HG03060 (cell line): ENCODE measurements around the gene PGP.
A peak's percentile ranks its signal among the peaks of the same experiment; 100 is the strongest.
"Not testable (repeated sequence)": the region's sequence is repeated elsewhere in the genome, so short reads cannot be mapped to it uniquely, and the experiment has no call there.

Experiments used
- ATAC-seq: cut with Tn5 transposase; IDR thresholded peaks from one replicate; pipeline ENCODE4 v1.9.1; 2021; ENCODE audit warnings: low read depth, moderate number of reproducible peaks; ENCODE audit not compliant: unreplicated experiment

Gene PGP, protein sequence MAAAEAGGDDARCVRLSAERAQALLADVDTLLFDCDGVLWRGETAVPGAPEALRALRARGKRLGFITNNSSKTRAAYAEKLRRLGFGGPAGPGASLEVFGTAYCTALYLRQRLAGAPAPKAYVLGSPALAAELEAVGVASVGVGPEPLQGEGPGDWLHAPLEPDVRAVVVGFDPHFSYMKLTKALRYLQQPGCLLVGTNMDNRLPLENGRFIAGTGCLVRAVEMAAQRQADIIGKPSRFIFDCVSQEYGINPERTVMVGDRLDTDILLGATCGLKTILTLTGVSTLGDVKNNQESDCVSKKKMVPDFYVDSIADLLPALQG

DNA sequence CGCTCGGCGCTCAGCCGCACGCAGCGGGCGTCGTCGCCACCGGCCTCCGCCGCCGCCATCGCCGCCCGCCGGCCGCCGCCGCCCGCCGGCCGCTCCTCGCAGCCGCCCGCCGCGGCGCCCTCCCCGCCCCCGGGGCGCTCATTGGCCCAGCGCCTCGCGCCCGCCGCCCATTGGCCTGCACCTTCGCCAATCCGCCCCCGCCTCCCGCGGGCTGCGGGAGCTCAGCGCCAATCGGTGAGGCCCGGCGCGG is at the start of gene PGP:
TSS of gene PGP (minus strand) at position 122 of the 250 bp plus-strand sequence. CDS start at position 59, 63 bp downstream.
- no peak for ATAC-seq

DNA sequence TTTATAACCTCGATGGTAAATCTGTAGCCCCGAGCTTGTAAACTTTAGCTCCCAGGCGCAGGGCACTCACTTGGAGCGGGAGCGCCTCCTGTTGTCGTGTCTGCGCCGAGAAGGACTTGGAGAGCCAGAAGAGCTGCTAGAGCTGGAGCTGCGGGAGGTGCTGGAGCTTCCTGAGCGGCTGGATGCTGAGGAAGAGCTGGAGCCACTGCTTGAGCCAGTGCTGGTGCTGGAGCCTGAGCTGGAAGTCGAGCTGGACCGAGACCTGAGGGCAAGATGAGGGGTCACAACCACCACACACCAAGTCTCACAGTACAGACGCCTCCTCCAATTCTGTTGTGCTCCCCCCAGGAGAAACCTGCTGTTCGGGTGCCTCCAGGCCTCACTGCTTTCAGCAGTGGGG is 48.4 kb upstream of the PGP start:
- ATAC-seq = not testable (repeated sequence)

DNA sequence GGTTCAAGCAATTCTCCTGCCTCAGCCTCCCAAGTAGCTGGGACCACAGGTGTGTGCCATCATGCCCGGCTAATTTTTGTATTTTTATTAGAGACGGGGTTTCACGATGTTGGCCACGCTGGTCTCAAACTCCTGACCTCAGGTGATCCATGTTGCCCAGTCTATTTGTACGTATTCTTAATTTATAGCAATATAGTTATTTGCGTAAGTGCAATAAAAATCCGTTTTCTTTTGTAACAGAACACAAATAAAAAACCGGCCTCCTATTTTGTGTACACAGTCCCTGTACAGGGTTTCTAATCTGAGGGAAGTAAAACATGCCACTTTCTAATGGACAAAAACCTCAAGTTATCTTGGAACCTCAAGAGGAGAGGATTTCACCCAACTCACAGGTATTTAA is 45.6 kb upstream of the PGP start:
- ATAC-seq = no peak

DNA sequence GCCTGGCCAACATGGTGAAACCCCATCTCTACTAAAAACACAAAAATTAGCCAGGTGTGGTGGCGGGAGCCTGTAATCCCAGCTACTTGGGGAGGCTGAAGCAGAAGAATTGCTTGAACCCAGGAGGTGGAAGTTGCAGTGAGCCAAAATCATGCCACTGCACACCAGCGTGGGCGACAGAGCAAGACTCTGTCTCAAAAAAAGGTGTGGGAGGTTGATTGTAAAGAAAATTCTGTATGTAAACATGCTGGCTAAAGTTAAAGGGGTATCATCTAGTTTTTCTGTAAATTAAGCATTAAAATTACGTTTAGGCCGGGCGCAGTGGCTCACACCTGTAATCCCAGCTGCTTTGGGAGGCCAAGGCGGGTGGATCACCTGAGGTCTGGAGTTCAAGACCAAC is 43.9 kb upstream of the PGP start:
- ATAC-seq = not testable (repeated sequence)

DNA sequence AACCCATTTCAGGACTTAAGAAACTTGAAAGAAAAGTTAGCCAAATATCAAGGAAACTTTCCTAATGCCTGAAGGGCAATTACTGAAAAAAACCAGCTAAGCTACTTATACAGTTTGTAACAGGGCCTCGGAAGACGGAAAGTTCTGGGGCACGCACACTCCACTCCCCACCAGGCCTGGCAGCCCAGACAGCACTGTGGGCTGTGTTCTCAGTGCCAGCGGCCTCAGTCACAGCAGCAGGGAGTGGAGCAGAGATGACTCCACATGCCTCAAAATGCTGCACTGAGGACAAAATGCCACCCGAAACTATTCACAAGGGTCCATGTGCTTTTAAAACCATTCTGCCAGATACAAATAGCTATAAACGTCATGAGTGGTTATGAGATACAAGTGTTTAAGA is 43.1 kb upstream of the PGP start:
- ATAC-seq = no peak

DNA sequence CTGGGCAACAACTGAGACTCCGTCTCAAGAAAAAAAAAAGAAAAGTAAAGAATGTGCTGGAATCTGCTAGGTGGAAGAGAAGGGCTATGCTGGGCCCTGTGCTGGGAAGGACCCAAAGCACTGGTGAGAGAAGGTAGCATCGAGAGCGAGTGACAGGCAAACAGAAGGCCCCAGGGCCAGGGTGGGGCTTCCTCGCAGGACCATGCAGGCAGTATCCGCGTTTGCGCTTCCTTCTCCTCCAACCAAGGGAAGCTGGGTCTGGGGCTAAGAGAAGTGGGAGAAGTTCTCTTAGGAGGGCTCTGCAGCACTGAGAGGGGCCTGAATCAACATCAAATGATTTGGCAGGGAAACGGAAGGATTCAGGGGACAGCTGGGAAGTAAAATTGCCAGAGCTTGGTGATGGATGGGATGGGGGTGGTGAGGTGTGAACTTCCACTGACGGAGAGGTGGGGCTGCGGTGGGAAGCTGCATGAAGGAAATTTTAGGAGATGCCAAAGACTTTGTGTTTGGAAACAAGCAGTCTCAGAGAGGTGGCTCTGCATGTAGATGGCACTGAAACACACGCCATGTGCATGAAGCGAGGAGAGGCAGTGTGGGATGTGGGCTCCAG is 42.0 kb upstream of the PGP start:
- ATAC-seq = no peak

DNA sequence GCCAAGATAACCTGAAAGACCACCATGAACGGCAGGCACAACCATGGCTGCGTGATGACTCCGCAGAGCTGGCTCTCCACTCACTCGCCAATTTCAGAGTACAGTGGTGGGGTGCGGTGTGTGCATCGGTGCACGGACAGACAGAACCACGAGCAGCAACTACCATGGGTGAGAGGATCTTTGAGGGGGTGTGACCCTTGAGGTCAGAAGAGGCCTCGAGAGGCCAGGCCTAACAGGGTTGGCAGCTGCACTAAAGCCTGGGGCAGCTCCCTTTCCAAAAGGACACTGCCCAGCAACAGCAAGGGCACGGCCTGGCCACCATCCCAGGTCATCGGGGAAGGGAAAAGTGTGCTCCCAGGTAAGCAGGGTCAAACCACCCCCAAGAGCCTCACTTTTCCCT is 38.7 kb upstream of the PGP start:
- no peak for ATAC-seq

DNA sequence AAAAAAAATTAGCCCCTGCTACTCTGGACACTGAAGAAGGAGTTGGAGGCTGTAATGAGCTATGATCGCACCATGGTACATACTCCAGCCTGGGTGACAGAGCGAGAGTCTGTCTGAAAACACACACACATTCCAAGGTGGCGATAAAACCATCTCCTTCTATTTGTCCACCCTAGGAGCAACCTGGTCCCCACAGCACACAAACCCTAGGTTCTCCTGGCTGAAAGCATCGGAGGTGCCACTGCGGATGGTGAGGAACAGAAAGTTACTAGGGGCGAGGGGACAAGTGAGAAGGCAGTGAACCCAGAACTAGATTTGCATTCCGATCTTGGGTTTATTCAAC is 38.1 kb upstream of the PGP start:
- no peak for ATAC-seq

DNA sequence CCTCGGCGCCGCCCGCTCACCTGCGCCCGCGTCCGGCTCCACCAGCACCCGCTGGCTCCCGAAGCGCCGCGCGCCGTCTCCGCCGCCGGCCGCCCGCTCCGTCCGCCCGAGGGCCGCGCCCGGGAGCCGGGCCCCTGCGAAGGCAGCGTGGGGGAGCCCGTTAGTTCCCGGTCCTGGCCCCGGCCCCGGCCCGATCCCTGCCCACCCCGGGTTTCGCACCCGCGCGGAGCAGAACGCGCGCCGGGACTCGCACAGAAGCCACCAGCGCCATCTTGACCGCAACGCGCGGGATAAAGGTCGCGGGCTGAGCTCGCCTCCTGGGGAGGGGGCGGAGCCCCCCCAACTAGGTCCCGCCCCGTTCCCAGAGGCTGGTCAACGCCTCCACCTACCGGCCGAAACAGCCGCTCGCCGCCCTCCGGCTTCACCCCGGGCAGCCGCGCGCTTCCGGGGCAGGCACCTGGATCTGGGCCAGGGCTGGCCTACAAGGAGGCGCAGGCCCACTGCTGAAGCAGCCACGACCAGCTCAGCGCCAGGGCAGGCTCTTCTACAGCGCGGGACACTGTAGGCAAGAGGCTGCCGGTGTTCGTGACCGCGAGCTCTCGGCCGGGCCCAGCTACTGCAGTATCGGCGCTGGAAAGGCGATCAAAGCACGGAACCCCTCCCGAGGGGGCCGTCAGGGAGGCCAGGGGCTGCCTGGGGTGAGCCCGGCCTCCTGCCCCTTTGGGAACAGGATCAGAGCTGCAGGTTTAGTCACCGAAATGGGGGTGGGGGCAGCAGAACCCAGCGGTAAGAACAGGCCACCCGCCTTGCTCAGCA is 36.9 kb upstream of the PGP start, which contains the start of gene ECI1:
TSS of gene ECI1 (minus strand) at position 292 of the 816 bp plus-strand sequence. CDS start at position 271, 21 bp downstream.
- peak; percentile 56 for ATAC-seq

DNA sequence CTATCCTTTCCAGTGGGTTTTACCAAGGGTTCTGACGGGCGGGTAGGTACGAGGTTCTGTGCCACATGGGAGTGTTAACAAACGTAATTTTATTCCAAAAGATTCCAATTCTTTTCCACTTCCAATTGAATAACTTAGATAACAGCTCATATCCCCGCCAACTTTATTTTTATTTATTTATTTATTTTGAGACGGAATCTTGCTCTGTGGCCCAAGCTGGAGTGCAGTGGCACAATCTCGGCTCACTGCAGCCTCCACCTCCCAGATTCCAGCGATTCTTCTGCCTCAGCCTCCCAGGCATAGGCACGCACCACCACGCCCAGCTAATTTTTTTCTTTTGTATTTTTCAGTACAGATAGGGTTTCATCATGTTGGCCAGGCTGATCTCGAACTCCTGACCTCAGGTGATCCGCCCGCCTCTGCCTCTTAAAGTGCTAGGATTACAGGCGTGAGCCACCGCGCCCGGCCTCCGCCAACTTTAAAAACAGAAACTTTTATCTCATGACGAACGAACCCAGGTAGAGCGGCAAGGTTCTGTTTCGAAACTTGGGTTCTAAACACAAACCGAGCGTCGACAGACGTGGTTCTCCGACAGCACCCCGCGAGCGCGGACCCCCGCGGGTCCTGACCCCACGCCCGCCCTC is 36.1 kb upstream of the PGP start:
- ATAC-seq = no peak

DNA sequence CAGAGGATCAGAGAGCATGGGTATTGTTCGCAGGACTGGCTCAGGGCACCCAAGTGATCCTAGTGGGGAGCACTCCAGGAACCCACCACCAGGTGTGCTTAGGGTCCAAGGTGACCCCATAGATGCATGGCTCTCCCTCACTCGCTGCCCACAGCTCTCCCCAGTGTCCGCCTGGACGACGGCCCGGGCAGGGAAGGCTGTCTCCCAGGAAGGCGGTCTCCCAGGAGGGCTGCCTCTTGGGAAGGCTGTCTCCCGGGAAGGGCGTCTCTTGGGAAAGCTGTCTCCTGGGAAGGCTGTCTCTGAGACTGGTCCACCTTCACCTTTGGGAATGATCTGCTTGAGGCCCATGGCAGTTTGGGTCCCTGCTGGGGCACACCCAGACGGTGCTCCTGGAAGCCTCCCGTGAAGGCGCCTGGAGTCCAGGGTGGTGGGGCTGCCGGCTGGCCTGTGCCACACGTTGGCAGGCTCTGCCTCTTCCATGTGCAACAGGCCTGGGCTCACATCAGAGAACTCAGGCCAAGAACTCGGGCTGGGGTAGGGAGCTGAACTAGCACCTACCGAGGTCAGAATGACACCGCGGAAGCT is 31.8 kb upstream of the PGP start:
- ATAC-seq = no peak

DNA sequence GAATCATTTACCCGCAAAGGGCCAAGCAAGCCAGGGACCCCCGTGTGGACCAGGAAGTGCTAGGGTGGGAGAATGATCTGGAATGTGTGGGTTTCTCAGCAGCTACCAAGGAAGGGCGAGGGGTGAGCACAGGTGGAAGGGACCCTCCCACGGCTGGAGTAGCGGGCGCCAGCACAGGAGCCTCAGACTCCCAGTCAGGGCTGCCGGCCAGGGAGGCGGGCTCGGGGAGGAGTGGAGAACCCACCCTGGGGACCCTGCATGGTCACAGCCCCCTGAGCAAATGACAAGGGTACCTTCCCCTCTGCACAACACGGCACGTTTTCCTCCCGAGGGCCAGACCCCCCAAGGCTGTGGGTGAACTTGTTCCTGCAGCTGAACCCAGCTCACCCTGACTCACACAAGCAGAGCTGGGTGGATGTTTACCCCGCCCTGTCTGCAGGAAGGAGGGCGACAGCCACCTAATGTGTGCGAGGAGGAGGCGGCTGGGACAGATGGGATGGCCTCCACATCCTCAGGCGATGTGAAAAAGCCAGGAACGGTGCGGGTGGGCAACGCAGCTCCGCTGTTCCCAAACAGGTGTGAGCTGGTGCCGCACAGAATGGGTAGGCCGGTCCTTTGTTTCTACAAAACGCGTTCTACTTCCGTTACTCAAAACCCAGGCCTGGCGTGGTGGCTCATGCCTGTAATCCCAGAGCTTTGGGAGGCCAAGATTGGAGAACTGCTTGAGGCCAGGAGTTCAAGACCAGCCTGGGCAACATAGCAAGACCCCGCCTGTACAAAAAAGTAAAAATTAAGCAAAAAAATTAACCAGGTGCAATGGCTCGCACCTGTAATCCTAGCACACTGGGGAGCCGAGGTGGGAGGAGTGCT is 30.5 kb upstream of the PGP start:
- no peak for ATAC-seq

DNA sequence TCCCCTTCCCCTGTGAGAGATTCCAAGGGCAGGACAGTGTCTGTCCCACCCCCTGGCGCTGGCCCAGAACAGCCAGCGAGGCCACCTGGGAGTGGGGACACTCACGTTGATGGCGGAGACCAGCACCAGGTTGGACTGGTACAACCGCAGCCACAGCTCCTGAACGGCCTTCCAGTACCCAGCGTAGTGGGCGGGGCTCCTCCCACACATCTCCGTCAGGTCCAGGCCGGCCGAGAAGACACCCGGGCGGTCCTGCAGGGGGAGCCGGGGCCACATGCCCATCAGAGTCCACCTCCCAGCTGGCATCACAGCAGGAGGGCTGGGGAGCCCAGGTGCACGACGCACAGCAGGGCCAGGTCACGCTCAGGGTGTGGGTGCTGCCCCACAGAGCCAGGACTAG is 29.7 kb upstream of the PGP start:
- ATAC-seq = no peak

DNA sequence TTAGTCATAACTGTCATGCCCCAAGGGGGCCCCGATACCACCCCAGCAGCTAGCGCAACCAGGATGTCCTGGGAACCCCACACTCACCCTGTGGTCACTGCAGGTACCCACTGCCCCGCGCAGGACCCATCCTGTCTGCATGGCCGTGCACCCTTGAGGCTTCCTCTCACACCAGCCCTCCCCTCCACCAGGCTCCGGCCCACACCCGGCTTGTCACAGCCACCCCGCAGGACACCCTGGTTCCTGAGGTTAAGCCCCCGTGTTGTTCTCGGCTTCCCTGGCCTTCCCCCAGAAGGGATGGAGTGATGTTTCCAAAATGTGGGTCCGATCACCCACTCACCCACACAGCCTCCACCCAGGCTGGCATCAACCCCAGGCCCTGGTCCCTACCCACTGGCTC is 29.1 kb upstream of the PGP start:
- no peak for ATAC-seq

DNA sequence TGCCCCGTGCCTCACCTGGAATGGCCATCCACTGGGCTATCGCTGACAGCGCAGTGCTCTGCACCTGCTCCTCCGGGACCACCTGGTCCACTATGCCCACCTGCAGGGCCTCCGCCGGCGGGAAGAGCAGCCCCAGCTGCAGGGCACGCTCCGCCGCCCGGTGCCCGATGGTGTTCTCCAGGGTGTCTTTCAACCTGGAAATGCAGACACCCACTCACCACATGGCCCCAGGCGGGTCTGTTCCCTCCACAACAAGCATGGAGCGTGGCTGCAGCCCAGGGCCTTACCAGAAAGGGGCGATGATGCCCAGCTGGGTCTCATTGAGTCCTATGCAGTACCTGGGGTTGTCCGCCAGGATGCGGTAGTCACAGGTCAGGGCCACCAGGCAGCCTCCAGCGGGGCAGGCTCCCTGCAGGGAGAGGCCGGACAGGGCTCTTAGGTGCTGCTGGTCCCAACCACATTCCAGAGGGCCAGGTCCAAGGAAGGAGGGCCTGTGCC is 28.4 kb upstream of the PGP start:
- no peak for ATAC-seq

DNA sequence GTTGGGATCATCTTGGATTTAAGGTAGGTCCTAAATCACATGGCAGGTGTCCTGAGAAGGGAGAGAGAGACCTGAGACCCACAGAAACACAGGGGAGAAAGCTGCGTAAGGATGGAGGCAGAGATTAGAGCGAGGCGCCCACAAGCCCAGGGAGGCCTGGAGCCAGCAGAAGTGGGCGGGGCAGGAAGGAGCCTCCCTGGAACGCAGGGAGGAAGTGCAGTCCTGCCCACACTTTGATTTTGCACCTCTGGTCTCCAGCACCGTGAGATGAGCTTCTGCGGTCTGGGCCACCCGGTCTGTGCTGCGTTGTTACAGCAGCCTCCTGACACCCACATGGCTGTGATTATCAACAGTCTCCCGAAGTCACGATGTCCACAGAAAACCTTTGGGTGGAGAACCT is 28.0 kb upstream of the PGP start:
- no peak for ATAC-seq

DNA sequence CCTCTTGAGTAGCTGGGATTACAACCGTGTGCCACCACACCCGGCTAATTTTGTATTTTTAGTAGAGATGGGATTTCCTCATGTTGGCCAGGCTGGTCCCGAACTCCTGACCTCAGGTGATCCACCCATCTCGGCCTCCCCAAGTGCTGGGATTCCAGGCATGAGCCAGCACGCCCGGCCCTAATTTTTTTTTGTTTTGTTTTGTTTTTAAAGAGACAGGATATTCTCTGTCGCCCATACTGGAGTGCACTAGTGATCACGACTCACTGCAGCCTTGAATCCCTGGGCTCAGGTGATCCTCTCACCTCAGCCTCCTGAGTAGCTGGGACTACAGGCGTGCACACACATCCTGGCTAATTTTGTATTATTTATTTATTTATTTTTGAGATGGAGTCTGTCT is 25.7 kb upstream of the PGP start:
- not testable (repeated sequence) for ATAC-seq

DNA sequence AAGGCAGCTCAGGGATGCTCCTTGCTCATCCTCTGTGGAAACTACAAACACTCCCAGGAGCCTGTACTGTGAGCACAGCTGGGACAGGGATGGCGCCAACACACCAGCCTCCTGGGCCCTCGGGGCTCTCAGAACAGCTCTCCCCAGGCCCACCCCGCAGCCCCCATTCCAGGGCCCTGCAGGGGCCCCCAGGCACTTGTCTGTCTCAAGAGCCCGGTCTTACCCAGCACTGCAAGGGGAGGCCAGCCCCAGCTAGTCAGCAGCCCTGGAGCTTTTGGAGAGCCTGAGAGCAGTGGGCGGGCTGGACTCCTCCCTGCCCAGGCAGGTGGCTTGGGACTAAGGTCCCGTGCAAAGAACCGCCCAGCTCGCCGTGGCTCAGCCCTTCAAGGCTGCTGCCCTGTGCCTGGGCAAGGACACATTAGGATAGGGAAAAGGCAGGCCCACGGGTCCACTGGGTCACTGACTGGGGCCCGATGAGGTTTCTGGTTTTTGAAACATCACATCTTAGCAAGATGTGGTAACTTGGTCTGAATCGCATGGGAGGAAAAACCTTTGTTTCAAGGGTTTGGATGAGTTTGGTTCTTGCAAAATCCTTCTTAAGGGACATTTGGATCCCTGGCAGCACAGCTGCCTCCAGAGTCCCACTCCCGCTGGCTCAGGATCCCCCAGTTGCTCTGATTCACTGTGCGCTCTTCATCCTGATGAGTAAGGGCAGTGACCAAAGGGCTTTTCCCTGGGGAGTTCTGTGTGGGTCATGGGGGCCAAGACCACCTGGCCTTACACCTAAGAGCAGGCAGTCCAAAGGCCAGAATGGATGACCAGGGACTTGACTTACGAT is 24.4 kb upstream of the PGP start:
- no peak for ATAC-seq
